ENCODE data around the gene PCDHGA1. TPM values are rescaled to one million over a fixed set of nuclear protein-coding genes. Genes with fewer than 3 reads are reported as not detected.

Gene PCDHGA1
- total and polyA plus RNA-seq, 9 of the 15 experiments (the other 6 are each of a cell fraction or from before 2014, with no cell fraction given) = 0.05 to 0.26 (median 0.18) TPM; not detected in 2

- TF ChIP-seq, protein P1, sequence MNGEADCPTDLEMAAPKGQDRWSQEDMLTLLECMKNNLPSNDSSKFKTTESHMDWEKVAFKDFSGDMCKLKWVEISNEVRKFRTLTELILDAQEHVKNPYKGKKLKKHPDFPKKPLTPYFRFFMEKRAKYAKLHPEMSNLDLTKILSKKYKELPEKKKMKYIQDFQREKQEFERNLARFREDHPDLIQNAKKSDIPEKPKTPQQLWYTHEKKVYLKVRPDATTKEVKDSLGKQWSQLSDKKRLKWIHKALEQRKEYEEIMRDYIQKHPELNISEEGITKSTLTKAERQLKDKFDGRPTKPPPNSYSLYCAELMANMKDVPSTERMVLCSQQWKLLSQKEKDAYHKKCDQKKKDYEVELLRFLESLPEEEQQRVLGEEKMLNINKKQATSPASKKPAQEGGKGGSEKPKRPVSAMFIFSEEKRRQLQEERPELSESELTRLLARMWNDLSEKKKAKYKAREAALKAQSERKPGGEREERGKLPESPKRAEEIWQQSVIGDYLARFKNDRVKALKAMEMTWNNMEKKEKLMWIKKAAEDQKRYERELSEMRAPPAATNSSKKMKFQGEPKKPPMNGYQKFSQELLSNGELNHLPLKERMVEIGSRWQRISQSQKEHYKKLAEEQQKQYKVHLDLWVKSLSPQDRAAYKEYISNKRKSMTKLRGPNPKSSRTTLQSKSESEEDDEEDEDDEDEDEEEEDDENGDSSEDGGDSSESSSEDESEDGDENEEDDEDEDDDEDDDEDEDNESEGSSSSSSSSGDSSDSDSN (IDR thresholded peaks at IDR 0.05; ENCODE audit: borderline replicate concordance in 1 of 2, low read depth in 2 of 2, low read length in 2 of 2) = no peak
- TF ChIP-seq, protein P2, sequence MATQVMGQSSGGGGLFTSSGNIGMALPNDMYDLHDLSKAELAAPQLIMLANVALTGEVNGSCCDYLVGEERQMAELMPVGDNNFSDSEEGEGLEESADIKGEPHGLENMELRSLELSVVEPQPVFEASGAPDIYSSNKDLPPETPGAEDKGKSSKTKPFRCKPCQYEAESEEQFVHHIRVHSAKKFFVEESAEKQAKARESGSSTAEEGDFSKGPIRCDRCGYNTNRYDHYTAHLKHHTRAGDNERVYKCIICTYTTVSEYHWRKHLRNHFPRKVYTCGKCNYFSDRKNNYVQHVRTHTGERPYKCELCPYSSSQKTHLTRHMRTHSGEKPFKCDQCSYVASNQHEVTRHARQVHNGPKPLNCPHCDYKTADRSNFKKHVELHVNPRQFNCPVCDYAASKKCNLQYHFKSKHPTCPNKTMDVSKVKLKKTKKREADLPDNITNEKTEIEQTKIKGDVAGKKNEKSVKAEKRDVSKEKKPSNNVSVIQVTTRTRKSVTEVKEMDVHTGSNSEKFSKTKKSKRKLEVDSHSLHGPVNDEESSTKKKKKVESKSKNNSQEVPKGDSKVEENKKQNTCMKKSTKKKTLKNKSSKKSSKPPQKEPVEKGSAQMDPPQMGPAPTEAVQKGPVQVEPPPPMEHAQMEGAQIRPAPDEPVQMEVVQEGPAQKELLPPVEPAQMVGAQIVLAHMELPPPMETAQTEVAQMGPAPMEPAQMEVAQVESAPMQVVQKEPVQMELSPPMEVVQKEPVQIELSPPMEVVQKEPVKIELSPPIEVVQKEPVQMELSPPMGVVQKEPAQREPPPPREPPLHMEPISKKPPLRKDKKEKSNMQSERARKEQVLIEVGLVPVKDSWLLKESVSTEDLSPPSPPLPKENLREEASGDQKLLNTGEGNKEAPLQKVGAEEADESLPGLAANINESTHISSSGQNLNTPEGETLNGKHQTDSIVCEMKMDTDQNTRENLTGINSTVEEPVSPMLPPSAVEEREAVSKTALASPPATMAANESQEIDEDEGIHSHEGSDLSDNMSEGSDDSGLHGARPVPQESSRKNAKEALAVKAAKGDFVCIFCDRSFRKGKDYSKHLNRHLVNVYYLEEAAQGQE (IDR thresholded peaks at IDR 0.05; ENCODE audit: borderline replicate concordance) = 0 out of 2 replicates have a peak, but pooled peaks have one; percentile 10
- TF ChIP-seq, protein P2 (CRISPR knock-in tag; IDR thresholded peaks at IDR 0.05; ENCODE audit: low read depth) = no peak
- TF ChIP-seq ZNF699 (CRISPR knock-in tag; IDR thresholded peaks at IDR 0.05; ENCODE audit: insufficient replicate concordance) = no peak
Observed at GRCh38 chr5:141430332-141431113, 100.2 kb downstream of the PCDHGA1 start, which contains the start of gene PCDHGA12 (continued).

Data from K562 (cell line).